HG03565 (cell line): ENCODE data around the gene ERMP1.
A peak's percentile ranks its signal among the peaks of the same experiment; 100 is the strongest.
"Not testable (repeated sequence)": the region's sequence is repeated elsewhere in the genome, so short reads cannot be mapped to it uniquely, and the experiment has no call there.

Experiments used
- ATAC-seq: cut with Tn5 transposase; IDR thresholded peaks from one replicate; pipeline ENCODE4 v1.9.1; 2021; ENCODE audit warnings: mild to moderate bottlenecking, moderate library complexity; ENCODE audit not compliant: unreplicated experiment

ERMP1 gene

DNA sequence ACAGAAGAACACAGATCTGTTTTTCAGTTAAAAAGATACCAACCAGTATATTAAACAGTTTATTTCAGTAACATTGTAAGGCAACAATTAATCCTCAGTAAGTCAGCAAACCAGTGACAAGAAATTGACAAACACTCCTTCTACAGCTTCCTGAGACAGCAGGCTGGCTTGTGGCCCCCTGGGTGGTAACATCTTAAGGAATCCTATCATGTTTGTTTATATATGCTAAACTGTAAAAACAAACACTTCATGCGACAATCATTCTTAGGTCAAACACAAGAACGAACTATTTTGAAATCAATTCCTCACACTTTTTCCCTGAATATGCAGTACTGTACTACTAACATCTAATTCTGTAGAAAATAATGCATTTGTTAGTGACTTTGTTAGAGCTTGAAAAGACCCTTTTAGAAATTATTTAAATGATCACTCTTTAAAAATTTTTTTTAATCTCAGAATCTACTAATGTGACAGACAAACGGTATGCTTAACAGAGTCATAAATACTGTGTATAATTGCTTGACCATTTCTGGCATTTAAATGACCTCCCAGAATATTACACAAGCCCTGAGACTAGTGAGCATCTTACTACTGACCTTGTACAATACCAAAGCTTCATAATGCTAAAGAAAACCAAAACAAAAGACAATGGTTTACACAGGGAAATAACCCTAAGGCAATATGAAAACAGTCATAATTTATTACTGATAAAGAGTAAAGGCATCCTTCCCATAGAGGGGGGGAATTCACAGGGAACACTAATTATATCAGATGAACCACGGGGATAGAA lies 48.2 kb downstream of the ERMP1 start:
- no peak for ATAC-seq

DNA sequence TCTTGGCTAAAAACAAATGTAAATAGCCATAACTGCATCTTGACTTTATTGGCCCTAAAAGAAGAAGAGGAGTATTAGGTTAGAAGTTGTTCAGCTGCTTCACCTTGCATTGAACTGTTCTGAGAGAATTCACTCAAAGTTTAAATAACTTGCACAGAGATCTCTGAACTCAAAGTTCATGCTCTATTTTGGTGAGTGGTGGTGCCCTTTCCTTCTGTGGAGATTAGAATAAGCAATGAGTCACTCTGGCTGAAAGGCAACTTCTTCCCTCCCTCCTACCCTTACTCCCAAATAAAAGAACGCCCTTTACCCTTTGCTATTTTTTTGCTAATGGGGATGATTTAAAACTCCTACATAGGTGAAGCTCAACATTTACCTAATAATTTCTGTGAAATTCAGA lies 48.9 kb downstream of the ERMP1 start:
- ATAC-seq: no peak

DNA sequence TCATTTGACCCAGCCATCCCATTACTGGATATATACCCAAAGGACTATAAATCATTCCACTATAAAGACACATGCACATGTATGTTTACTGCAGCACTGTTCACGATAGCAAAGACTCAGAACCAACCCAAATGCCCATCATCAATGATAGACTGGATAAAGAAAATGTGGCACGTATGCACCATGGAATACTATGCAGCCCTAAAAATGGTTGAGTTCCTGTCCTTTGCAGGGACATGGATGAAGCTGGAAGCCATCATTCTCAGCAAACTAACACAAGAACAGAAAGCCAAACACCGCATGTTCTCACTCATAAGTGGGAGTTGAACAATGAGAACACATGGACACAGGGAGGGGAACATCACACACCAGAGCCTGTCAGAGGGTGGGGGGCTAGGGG lies 49.5 kb downstream of the ERMP1 start:
- ATAC-seq: not testable (repeated sequence)

DNA sequence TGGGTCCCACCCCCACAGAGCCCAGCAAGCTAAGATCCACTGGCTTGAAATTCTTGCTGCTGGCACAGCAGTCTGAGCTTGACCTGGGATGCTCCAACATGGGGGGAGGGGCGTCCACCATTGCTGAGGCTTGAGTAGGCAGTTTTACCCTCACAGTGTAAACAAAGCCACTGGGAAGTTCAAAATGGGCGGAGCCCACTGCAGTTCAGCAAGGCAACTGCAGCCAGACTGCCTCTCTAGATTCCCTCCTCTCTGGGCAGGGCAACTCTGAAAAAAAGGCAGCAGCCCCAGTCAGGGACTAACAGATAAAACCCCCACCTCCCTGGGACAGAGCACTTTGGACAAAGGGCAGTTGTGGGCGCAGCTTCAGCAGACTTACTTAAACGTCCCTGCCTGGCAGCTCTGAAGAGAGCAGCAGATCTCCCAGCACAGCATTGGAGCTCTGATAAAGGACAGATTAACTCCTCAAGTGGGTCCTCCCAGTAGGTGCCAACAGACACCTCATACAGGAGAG lies 53.2 kb downstream of the ERMP1 start:
- not testable (repeated sequence) for ATAC-seq

DNA sequence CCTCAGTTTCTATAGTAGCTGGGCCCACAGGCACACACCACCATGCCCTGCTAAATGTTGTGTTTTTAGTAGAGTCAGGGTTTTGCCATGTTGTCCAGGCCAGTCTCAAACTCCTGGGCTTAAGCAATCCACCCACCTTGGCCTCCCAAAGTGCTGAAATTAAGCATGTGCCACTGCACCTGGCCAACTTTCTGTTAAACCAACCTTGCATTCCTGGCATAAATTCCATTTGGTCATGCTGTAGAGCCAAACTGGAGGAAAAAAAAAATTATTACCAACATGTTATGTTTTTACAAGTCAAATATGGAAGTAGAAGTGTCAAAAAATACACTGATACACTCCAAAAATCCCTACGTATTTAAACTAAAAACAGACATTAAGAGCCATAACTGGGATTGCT lies 54.1 kb downstream of the ERMP1 start:
- no peak for ATAC-seq

DNA sequence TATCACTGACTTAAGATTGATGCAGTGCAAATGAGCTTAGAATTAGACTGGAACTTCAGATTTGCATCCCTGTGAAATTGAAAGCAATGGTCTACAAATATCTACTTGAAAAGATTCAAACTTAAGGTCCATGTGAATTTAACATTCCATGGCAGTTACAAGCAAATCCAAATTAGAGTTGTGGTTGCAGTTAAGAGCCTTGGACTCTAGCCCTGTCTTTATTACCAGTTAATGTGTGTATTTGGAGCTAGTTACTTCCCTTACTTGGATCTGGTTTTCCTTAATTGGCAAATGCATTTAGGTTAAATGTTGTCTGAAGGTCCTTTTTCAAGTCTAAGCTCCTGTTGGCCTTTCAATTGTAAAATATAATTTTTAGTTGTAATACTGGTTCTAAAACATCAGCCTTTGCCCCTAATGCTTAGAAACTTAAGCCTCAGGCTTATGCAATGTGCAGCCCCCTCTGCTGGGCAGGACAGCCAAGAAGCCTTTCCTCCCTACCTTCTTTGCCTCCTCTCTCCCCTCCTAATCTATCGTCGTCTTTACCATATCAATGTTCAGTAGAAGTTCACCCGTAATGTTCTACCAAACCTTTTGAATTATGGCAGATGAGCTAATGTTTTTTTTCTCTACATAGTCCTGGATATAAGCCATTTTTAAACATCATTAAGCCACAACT lies 59.5 kb downstream of the ERMP1 start:
- no peak for ATAC-seq

DNA sequence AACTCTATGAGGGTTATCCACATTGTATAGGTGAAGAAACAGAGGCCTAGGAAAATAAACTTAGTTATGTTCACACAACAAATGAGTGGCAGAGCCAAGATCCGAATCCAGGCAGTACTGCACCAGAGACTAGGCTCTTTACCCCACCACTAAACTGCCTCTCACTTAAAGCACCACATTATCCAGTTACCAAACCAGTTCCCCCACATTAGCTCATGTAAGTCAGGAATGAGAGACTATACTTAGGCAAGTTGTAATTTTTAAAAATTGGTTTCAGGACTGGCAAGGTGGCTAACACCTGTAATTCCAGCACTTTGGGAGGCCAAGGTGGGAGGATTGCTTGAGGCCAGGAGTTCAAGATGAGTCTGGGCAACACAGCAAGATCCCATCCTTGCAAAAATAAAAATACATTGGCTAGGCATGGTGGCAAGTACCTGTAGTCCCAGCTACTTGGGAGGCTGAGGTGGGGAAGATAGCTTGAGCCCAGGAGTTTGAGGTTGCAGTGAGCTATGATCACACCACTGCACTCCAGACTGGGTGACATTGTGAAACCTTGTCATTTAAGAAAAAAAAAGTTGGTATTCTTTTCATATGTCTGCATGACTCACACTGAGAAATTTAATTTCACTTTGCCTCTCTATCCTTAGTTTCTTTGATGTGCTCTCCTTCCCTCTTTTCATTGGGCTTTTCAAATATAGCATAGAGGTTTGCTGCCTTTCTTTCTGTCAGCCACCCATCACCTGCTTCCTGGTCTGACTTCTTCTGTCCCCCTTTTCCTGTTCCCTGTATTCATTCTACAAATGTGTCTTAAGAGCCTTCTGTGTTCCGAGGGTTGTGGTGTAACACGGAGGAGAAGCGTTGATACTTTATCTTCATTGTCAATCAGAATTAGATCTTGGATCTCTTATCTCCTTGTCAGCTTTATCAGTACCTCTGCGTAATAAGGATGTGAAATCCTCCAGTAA lies 64.7 kb downstream of the ERMP1 start:
- no peak for ATAC-seq

DNA sequence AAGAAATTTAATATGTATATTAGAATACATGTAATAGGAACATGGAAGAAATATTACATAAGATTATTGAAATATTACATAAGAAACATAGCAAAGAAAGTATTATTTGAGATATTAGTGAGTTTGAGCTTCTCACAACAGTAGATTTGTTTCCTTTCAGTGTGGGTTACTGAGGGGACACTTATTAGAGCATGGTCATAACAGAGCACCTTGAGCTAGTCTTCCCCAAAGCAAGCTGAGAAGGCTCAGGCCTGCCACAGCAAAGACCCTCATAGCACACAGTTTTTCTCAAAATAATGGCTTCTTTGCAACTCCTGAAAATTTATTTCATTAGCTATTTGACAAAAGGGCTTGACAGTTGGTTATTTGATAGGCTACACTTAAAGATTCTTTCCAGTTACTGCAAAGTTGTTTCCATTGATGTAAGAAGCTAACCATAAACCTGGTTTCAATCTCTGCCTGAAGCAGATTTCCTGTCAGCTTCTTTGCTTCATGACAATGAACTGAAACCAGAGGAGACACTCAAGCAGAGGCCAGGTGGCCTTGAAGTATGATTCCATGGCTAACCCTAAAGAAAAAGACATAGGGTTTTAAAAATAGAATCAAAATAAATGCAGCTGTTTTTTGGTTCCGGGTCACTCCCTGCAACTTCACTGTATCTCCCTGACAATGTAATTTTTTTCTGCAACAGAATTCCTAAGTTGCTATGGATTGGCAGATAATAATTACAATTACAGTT lies 68.6 kb downstream of the ERMP1 start:
- peak; percentile 87 for ATAC-seq

DNA sequence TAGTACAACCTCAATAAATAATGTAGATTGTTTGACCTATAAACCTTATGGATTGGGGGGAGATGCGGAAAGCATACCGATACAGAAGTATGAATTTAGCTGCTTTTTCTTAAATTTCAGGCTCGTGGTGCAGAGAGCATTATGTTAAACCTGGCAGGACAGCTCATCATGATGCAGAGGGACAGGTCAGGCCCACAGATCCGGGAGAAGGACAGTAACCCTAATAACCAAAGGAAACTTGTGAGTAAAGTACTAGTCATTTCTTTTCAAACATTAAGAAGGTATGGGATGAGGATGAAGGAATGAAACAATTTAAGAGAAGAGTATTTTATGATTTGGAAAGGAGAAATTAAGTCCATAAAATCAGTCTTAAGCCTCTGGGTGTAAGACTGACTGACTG lies 70.5 kb downstream of the ERMP1 start:
- ATAC-seq: no peak

DNA sequence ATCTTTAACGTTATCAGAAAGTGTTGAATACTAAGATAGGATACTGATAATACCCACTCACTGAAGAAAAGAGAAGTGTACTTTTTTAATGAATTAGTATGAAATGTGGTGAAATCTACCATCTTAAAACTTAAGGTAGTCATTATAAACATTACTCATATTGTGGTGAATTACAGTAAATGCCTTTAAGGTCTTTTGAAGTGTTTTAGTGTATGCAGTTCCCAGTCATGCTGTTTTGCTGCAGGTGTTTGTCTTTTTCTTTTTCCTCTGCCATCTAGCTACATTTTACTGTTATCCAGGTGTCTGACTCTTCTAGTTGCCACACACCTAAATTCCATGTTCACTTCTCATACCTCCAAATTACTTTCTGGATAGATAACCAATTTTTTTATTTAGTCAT lies 72.6 kb downstream of the ERMP1 start:
- no peak for ATAC-seq

DNA sequence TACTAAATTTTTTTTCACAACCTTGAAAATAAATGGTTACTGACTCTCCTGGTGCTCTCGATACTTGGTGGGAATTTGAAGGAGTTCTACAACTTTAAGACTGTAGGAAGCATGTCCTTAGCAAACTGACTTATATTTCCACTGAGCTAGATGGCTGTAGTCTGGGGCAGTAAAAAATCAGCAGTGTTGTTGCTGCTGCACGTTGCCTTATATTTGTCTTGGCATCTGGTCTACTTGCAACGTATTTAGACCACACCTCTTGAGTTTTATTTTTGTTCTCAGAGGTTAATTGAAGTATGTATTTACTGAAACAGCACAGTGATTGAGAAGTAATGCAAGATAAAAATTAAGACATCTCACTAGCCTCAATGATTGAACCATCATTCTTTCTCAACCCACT lies 76.3 kb downstream of the ERMP1 start:
- no peak for ATAC-seq

DNA sequence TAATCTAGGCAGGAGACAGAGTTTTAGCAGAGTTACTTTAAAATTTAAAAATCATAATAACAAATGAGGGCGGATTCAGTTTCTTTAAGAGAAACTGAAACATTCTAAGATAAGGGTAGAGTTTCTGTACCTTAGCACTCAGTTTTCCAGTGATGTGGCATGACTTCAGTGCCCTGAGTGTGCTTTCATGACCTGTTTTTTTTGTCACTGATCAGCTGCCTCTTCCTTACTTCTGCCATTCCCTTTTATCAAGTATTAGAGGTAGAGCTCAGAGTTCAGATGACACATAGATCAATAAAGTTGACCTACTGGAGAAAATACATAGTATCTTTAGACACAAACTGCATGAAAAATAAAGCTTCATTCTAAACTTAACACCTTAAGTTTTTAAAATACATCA lies 82.3 kb downstream of the ERMP1 start:
- ATAC-seq: no peak

DNA sequence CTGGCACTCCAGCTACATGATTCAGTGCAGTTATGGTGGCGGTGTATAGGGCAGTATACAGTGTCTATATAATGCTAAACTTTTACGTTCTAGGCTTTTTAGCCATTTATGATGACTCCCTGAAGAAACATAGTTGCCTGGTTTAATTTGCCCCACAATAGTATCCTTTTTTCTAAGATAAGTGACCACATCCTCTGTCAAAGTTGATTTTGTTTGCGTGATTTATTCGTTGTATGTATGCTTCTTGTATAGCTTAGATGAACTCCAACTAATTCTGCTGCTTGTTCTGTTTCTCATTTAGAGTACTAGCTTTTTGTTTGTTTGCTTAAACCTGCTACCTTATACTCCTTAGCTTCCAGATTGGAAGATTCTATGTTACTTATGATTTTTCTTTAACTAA lies 83.6 kb downstream of the ERMP1 start:
- no peak for ATAC-seq

DNA sequence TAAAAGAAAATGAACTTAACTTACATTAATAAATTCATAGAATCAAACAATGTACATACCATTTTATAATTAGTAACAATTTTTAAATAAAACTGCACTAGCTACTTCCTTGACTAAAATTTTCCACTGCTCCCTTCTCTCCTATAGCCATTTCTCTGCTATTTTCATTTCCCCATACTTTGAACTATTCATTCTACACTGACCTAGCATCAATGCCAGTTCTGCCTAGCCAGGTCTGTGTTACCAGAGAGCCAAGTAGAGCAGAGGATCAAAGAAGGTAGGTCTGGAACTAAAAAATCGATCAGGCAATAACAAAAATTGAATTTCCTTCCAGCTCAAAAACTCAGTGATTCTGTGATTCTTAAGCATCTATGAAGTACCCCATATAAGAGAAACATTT lies 84.5 kb downstream of the ERMP1 start:
- ATAC-seq: no peak

DNA sequence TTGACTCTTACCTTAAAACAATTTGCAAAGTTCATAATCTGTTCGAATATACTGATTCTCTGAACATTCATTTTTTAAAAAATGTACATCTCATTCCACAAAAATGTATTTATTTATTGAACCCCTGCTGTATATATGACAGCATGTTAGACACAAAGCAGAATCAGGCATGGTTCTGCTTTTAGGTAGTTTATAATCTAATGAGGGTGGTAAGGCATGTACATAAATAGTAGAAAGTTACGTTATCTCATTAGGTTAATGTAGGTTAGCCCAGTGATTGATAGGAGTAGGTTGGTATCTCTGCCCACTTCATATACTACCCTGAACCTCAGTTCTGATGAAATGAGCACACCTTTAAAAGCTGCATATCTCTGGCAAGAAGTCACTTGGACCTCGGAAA lies 89.8 kb downstream of the ERMP1 start:
- ATAC-seq: no peak

DNA sequence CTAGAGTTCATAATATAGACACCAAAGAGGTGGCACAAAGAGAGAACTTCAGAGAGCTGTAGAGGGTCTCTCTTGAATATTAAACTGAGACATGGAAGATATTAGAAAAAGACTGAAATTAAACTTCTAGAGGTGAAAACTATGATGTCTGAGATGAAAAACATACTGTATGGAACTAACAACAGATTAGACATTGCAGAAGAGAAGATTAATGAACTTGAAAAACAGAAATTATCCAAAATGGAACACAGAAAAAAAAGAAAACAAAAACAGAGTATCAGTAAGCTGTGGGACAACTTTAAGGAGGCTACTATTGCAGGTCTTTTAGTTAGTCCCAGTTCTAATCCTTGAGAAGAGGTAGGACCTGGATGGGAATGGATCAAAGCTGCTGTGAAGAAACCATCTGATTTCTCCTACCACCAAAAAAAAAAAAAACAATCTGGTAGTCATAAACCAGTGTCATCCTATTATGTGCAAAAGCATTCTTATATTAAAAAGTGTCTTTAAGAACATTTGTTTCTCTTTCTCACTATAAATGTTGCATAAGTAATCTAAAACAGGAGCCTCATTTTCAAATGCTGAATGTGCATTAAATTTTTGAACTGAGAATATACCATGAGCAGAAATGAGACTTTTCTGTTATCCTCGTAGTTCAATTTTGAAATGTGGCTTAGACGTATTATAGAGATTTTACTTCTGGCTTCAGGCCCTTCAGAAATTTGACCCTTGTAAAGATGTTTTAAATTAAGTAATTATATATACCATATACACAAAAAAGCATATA lies 96.2 kb downstream of the ERMP1 start:
- no peak for ATAC-seq

DNA sequence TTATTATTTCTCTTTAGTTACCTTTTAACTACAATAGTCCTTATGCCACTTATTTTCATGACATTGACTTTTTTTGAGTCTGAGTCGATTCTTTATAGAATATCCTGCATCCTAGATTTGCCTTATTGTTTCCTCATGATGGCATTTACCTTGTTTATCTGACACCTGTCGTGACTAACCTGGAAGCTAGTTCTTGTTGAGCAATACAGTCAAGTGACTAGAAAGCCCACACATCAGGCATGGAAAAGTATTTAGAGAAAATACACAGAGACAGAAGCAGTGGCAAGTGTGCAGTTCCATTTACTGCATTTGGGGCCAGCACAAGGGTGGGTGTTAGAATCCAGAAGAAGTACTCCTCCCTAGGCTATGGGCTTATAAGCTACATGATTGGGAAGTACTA lies 97.8 kb downstream of the ERMP1 start:
- no peak for ATAC-seq
